BLaER1 (cell line): ENCODE measurements around the gene ZC3H18.

Experiments used
- H3K27ac ChIP-seq: shearing (Covaris generic); formaldehyde crosslinking; 2 replicates; pipeline ENCODE4 v1.8.1; 2022
- H3K27me3 ChIP-seq: shearing (Covaris generic); formaldehyde crosslinking; 2 replicates; pipeline ENCODE4 v1.8.1; 2022
- H3K36me3 ChIP-seq: shearing (Covaris generic); formaldehyde crosslinking; 2 replicates; pipeline ENCODE4 v1.8.1; 2022
- H3K4me1 ChIP-seq: shearing (Covaris generic); formaldehyde crosslinking; 2 replicates; pipeline ENCODE4 v1.8.1; 2022
- H3K4me2 ChIP-seq: shearing (Covaris generic); formaldehyde crosslinking; 2 replicates; pipeline ENCODE4 v1.8.1; 2022
- H3K4me3 ChIP-seq: shearing (Covaris generic); formaldehyde crosslinking; 2 replicates; pipeline ENCODE4 v1.8.1; 2022
- H3K9ac ChIP-seq: shearing (Covaris generic); formaldehyde crosslinking; 2 replicates; pipeline ENCODE4 v1.8.1; 2022
- H3K9me3 ChIP-seq: shearing (Covaris generic); formaldehyde crosslinking; 2 replicates; pipeline ENCODE4 v1.8.1; 2022
- H4K20me1 ChIP-seq: shearing (Covaris generic); formaldehyde crosslinking; 2 replicates; pipeline ENCODE4 v1.8.1; 2022
- Cebpa-rat ChIP-seq: shearing (Covaris generic); IDR thresholded peaks from 2 replicates; pipeline ENCODE4 v1.8.1; 2022

ZC3H18 gene

DNA sequence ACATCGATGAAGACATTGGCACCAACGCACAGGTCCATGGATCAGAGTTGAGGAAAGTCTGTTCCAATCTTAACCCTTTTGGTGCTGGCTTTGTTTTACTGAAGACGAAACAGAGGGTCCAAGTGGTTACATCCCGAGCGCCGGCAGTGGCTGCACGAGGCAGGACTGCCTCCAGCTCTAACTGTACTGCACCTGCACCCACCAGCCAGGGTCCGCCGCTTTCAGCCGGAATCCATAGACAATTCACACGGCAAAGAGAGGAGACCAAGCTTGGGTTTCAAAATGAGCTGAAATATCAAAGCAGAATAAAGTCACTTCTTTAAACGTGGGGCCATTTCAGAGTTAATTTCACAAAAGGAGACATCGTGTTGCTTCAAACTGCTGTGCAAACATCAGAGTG, 21.2 kb upstream of the ZC3H18 start:
- Histone ChIP-seq H3K4me2 (peak overlapping the region; percentile 89), H3K36me3 (no peaks in the 10 kb centered on the region), H3K9me3 (peaks cover 11% of the 10 kb centered on the region), H3K27ac (no peak overlapping the region; the same call in 1 of the 2 replicates), H4K20me1 (no peaks in the 10 kb centered on the region), H3K4me1 (peaks cover 70% of the 10 kb centered on the region), H3K27me3 (no peaks in the 10 kb centered on the region), H3K4me3 (no peak overlapping the region), H3K9ac (no peak overlapping the region)
- no peak for TF ChIP-seq Cebpa-rat

- no peak for TF ChIP-seq Cebpa-rat
- Histone ChIP-seq H3K27me3 (no peaks in the 10 kb centered on the region), H3K4me1 (peaks cover 78% of the 10 kb centered on the region), H3K9me3 (peaks cover 3% of the 10 kb centered on the region), H4K20me1 (no peaks in the 10 kb centered on the region), H3K4me2 (peak overlapping the region; percentile 89), H3K4me3 (peak overlapping the region; percentile 50), H3K9ac (peak overlapping the region; percentile 53; the same call in 1 of the 2 replicates), H3K27ac (peak overlapping the region; percentile 72), H3K36me3 (no peaks in the 10 kb centered on the region)
These were observed 20.4 kb upstream of the ZC3H18 start for GRCh38 chr16:88549671-88550245.

DNA sequence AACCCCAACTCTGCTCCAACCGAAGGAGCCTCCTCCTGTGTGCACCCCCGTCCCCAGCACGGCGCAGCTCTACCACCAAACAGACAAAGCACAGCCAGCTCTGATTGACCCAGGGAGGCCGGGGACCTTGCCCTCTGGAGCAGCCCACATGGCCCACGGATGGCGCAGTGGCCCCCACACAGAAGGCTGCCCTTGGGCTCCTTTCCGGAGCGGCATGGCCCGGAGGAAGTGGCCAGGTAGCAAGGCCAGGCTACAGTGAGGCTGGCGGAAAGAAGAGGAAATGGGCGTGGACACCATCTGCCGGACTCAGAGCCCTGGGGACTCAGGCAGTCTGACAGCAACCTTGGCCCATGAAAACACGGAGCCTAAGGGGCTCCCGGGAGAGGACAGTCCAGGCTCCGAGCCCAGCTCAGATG, 19.9 kb upstream of the ZC3H18 start:
- H3K4me3 ChIP-seq, result peak overlapping the region; percentile 50
- H3K4me1 ChIP-seq, result peaks cover 83% of the 10 kb centered on the region
- peak overlapping the region; percentile 53; the same call in 1 of the 2 replicates for H3K9ac ChIP-seq
- no peaks in the 10 kb centered on the region for H3K9me3 ChIP-seq
- H3K27me3 ChIP-seq, result no peaks in the 10 kb centered on the region
- H4K20me1 ChIP-seq, result no peaks in the 10 kb centered on the region
- H3K36me3 ChIP-seq, result no peaks in the 10 kb centered on the region
- TF ChIP-seq Cebpa-rat, result no peak
- peak overlapping the region; percentile 89 for H3K4me2 ChIP-seq
- peak overlapping the region; percentile 72 for H3K27ac ChIP-seq

DNA sequence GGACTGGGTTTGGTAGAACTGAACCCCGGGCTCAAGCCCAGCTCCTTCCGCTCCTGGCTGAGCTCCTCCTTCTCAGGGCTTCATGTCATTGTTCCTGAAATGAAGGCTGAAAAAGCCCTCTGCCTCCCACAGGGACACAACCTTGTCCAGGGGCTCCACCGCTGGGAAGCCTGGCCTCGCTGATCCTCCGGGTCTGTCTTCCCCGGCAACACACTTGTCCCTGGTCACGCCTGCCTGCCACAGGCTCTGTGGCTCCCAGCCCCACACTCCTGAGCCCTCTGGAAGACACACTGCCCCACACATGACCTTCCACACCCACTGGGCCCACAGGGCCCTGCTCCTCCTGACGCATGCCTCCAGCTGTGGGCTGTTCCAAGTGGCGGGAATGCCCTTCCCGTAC, 18.0 kb upstream of the ZC3H18 start:
- peak overlapping the region; percentile 75 for H3K27ac ChIP-seq
- H3K4me2 ChIP-seq, result peak overlapping the region; percentile 89
- TF ChIP-seq Cebpa-rat, result no peak

GRCh38 chr16:88552815-88553214, 17.4 kb upstream of the ZC3H18 start:
- Histone ChIP-seq H3K9ac (peak overlapping the region; percentile 68), H3K4me1 (peaks cover 99% of the 10 kb centered on the region), H3K4me2 (peak overlapping the region; percentile 89), H3K9me3 (peaks cover 4% of the 10 kb centered on the region; the same call in 1 of the 2 replicates), H3K27ac (peak overlapping the region; percentile 75), H3K4me3 (peak overlapping the region; percentile 9; the same call in 1 of the 2 replicates), H4K20me1 (no peaks in the 10 kb centered on the region), H3K36me3 (no peaks in the 10 kb centered on the region), H3K27me3 (no peaks in the 10 kb centered on the region)
- no peak for TF ChIP-seq Cebpa-rat

More for the DNA sequence above, 18.0 kb upstream of the ZC3H18 start:
- no peaks in the 10 kb centered on the region for H3K36me3 ChIP-seq
- H3K27me3 ChIP-seq, result no peaks in the 10 kb centered on the region
- 0 out of 2 replicates have a peak overlapping the region, but pooled peaks have one; percentile 9 for H3K4me3 ChIP-seq
- peaks cover 94% of the 10 kb centered on the region for H3K4me1 ChIP-seq
- no peaks in the 10 kb centered on the region for H4K20me1 ChIP-seq
- peak overlapping the region; percentile 68 for H3K9ac ChIP-seq
- peaks cover 4% of the 10 kb centered on the region; the same call in 1 of the 2 replicates for H3K9me3 ChIP-seq

GRCh38 chr16:88553739-88554138, 16.5 kb upstream of the ZC3H18 start:
- Histone ChIP-seq H3K36me3 (no peaks in the 10 kb centered on the region), H3K27ac (peak overlapping the region; percentile 80), H3K4me1 (peaks cover 99% of the 10 kb centered on the region), H4K20me1 (no peaks in the 10 kb centered on the region), H3K9me3 (peaks cover 4% of the 10 kb centered on the region; the same call in 1 of the 2 replicates), H3K4me2 (peak overlapping the region; percentile 89), H3K27me3 (no peaks in the 10 kb centered on the region), H3K4me3 (no peak overlapping the region), H3K9ac (peak overlapping the region; percentile 11; the same call in 1 of the 2 replicates)
- TF ChIP-seq Cebpa-rat, result no peak

- no peaks in the 10 kb centered on the region for H4K20me1 ChIP-seq
- H3K4me3 ChIP-seq, result peak overlapping the region; percentile 44; the same call in 1 of the 2 replicates
- no peaks in the 10 kb centered on the region for H3K27me3 ChIP-seq
- peaks cover 99% of the 10 kb centered on the region for H3K4me1 ChIP-seq
- H3K9ac ChIP-seq, result peak overlapping the region; percentile 11; the same call in 1 of the 2 replicates
- no peak for TF ChIP-seq Cebpa-rat
- H3K27ac ChIP-seq, result peak overlapping the region; percentile 80
- H3K4me2 ChIP-seq, result peak overlapping the region; percentile 89
- H3K9me3 ChIP-seq, result peaks cover 4% of the 10 kb centered on the region; the same call in 1 of the 2 replicates
- no peaks in the 10 kb centered on the region for H3K36me3 ChIP-seq
These were observed 15.4 kb upstream of the ZC3H18 start for GRCh38 chr16:88554711-88555264.

DNA sequence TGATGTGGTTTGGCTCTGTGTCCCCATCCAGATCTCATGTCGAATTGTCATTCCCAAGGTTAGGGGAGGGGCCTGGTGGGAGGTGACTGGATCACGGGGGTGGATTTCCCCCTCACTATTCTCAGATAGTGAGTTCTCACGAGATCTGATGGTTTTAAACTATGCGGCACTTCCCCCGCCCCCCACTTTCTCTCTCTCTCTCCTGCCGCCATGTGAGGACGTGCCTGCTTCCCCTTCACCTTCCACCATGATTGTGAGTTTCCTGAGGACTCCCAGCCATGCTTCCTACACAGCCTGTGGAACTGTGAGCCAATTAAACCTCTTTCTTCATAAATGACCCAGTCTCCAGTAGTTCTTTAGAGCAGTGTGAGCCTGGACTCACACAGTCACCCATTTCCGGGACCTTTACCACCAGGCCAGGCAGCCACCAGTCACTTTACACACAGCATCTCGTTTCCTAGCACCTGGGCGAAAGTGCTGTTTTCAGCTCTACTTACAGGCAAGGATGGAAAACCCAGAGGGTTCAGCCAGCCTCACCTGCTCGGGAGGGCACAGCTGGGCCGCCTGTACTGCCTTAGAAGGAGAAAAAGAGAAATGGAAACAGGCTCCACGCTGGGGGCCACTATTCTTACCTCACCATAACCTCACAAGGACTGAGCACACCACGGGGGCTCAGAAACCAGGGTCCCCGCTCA, 13.8 kb upstream of the ZC3H18 start:
- Histone ChIP-seq H3K9me3 (peaks cover 4% of the 10 kb centered on the region; the same call in 1 of the 2 replicates), H3K27ac (no peak overlapping the region), H3K4me3 (no peak overlapping the region), H3K4me1 (peaks cover 90% of the 10 kb centered on the region), H3K27me3 (no peaks in the 10 kb centered on the region), H3K9ac (no peak overlapping the region), H4K20me1 (no peaks in the 10 kb centered on the region), H3K4me2 (peak overlapping the region; percentile 85), H3K36me3 (no peaks in the 10 kb centered on the region)
- no peak for TF ChIP-seq Cebpa-rat

- H3K4me1 ChIP-seq, result peaks cover 78% of the 10 kb centered on the region
- H3K36me3 ChIP-seq, result no peaks in the 10 kb centered on the region
- no peak overlapping the region for H3K4me3 ChIP-seq
- peaks cover 4% of the 10 kb centered on the region; the same call in 1 of the 2 replicates for H3K9me3 ChIP-seq
- no peak overlapping the region for H3K9ac ChIP-seq
- no peaks in the 10 kb centered on the region for H4K20me1 ChIP-seq
- peak overlapping the region; percentile 70 for H3K4me2 ChIP-seq
- H3K27me3 ChIP-seq, result no peaks in the 10 kb centered on the region
- TF ChIP-seq Cebpa-rat, result no peak
- no peak overlapping the region for H3K27ac ChIP-seq
These were observed 11.5 kb upstream of the ZC3H18 start for GRCh38 chr16:88558457-88559442.
